Stimulated activated naive B cell treated with anti-CD40 and anti-IgM and Interleukin-4, amounts not matched to agents 10 μg/mL and 1 μg/mL and 100 μg/mL, for 72 hours (primary cell): ENCODE data around the gene FHOD3.

ENCODE experiments used
- ATAC-seq, 2 donors: fragments of 150-1000 bp; cut with Tn5 transposase; replicated peaks; 2 replicates each; pipeline ENCODE4 v1.10.0; 2021; ENCODE audit warnings: moderate library complexity in 1 of 2
- DNase-seq: peaks from one replicate; pipeline ENCODE4 v3.0.0; 2021
- H3K27ac Mint-ChIP-seq: one replicate; pipeline ENCODE4 v1.8.0; 2022; ENCODE audit warnings: mild to moderate bottlenecking, mixed read lengths
- H3K27me3 Mint-ChIP-seq, 2 donors: one replicate each; pipeline ENCODE4 v1.8.0; 2022; ENCODE audit warnings: mixed read lengths in 2 of 2
- H3K36me3 Mint-ChIP-seq, 2 donors: one replicate each; pipeline ENCODE4 v1.8.0; 2022; ENCODE audit warnings: mixed read lengths in 2 of 2, mild to moderate bottlenecking in 1 of 2
- H3K4me1 Mint-ChIP-seq, 2 donors: one replicate each; pipeline ENCODE4 v1.8.0; 2022; ENCODE audit warnings: mixed read lengths in 2 of 2, mild to moderate bottlenecking in 1 of 2
- H3K4me3 Mint-ChIP-seq, 2 donors: one replicate each; pipeline ENCODE4 v1.8.0; 2022; ENCODE audit warnings: mild to moderate bottlenecking in 2 of 2, mixed read lengths in 2 of 2, moderate library complexity in 1 of 2
- H3K9me3 Mint-ChIP-seq, 2 donors: one replicate each; pipeline ENCODE4 v1.8.0; 2022; ENCODE audit warnings: mixed read lengths in 2 of 2, mild to moderate bottlenecking in 1 of 2

FHOD3 gene

DNA sequence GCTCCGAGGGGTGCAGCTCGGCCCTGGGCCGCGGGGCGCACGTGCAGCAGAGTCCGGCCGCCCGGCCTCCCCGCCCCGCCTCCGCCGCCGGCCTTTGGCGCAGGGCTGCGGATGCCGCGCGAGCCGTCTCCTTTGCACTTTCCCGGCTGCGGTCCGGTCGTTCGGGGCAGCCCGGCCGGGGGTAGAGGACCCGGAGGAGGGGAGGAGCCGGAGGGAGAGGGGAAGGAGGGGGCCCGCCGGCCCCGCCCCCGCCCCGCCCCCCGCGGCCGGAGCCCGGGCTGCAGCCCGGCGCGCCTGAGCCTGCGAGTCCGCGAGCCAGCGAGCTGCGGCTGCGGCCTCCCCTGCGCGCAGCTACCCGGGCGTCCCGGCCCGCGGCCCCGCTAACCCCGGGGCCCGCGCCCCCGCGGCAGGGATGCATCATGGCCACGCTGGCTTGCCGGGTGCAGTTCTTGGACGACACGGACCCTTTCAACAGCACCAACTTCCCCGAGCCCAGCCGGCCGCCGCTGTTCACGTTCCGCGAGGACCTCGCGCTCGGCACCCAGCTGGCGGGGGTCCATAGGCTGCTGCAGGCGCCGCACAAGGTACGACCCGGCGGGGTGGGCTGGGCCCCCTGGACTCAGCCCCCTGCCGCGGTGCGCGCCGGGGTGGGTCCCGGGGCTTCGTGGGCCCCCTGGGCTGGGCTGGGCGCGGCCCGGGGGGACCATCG is at the start of gene FHOD3:
FHOD3 (plus strand) TSS at position 297 of the 709 bp plus-strand sequence; CDS start at position 420, 123 bp downstream.
- H3K4me1 Mint-ChIP-seq: no peaks in the 10 kb centered on the region
- no peak within 1 kb of the TSS for H3K27ac Mint-ChIP-seq
- H3K36me3 Mint-ChIP-seq: no peaks in the 10 kb centered on the region
- no peaks in the 10 kb centered on the region for H3K9me3 Mint-ChIP-seq
- peak within 1 kb of the TSS; percentile 17 to 59 for H3K4me3 Mint-ChIP-seq
- ATAC-seq (peak; percentile 61 to 71), DNase-seq (peak; percentile 4)
- H3K27me3 Mint-ChIP-seq: peaks cover 21 to 31% of the 10 kb centered on the region in 2 donors

DNA sequence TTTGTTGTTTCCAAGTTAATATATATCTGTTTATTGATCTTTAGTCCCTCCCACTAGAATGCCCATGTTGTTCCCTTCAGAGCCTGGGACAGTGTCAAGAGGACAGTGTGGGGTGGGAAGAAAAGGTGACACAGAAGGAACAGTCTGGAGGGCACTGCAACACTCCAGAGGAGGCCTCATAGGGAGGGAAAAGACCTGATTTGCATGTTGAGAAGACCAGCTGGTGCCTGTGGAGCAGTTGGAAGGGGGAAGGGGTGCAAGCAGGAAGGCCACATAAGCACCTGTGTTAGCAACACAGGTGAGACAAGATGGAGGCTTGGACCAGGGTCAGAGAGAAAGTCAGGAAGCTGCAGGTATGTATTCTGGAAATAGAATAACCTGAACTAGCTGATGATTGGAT is 48.1 kb upstream of the FHOD3 start:
- H3K27me3 Mint-ChIP-seq: peaks cover 47 to 54% of the 10 kb centered on the region in 2 donors
- no peak overlapping the region for H3K27ac Mint-ChIP-seq
- ATAC-seq (peak; percentile 34 to 60), DNase-seq (no peak)
- no peak overlapping the region for H3K4me3 Mint-ChIP-seq
- H3K9me3 Mint-ChIP-seq: peaks cover 23 to 25% of the 10 kb centered on the region in 2 donors
- peaks cover 9% of the 10 kb centered on the region in 2 donors for H3K4me1 Mint-ChIP-seq
- H3K36me3 Mint-ChIP-seq: peaks cover 1 to 17% of the 10 kb centered on the region in 2 donors

DNA sequence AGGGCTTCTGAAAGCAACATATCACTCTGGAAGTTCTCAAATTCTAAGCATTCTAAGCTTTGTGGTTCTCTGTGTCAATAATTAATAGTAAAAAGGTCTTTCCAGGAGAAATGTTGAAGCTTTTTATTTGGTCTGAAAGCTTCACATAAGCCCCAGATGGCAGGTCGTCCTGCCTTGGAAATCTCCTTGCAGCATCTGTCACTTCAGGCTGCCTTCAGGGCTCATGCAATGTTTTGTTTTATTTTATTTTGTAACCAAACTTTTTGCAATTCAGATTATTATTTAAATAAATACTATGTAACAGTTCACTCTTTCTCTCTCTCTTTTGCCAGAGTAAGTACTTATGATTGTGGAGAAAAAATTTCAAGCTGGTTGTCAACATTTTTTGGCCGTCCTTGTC is 46.7 kb upstream of the FHOD3 start:
- DNase-seq: no peak
- Mint-ChIP-seq H3K4me3 (no peak overlapping the region), H3K4me1 (peaks cover 9% of the 10 kb centered on the region in 2 donors), H3K36me3 (peaks cover 1 to 13% of the 10 kb centered on the region in 2 donors), H3K27ac (no peak overlapping the region), H3K27me3 (peaks cover 37 to 45% of the 10 kb centered on the region in 2 donors), H3K9me3 (peaks cover 13 to 16% of the 10 kb centered on the region in 2 donors)
- ATAC-seq: no peak

DNA sequence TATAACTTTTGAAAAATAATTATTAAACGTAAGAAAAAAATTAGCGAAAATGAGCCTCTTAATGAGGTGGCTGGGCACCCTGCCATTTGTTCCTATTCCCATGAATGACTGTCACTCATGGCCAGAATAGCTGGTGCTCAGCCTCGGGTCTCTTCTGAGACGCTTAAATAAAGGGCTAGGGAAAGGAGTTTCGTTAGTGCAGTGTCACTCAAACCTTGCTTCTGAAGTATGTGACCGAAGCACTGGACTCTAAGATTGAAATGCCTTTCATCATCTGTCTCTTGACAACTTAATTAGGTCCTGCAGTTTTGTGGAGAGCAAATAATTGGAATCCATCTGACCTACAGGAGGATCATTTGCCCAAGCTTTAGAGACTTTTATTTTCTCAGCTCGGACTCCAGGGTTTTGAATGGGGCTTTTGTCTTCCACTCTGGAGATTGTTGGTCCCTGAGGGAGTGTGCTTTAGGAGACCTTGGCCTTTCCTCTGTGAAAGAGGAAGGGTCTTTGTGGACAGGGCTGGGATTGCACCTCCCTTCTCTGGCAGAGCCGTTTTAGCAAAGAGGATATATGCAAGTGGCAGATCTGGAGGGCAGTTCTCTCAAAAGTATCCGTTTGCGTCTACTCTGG is 42.3 kb upstream of the FHOD3 start:
- no peaks in the 10 kb centered on the region for H3K4me1 Mint-ChIP-seq
- no peak for DNase-seq
- H3K27ac Mint-ChIP-seq: no peak overlapping the region
- ATAC-seq: no peak
- no peaks in the 10 kb centered on the region for H3K36me3 Mint-ChIP-seq
- H3K27me3 Mint-ChIP-seq: peaks cover 22 to 23% of the 10 kb centered on the region in 2 donors
- no peaks in the 10 kb centered on the region for H3K9me3 Mint-ChIP-seq
- no peak overlapping the region for H3K4me3 Mint-ChIP-seq

DNA sequence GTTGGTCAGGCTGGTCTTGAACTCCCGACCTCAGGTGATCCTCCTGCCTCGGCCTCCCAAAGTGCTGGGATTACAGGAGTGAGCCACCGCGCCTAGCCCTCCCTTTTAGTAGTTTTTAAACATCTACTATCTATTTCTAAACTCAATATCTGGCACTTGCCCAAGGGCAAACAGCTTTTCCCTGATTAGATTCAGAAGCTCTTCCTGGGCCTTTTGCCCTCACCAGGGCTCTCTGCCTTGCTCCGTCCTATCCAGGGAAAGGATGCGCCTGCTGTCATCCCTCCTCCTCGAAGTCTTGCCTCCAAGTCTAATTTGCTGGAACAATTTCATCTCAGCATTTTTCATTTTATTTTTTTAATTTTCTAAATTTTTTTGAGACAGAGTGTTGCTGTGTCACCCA is 41.4 kb upstream of the FHOD3 start:
- Mint-ChIP-seq H3K36me3 (no peaks in the 10 kb centered on the region), H3K4me3 (no peak overlapping the region), H3K9me3 (no peaks in the 10 kb centered on the region), H3K4me1 (no peaks in the 10 kb centered on the region), H3K27me3 (peaks cover 28 to 29% of the 10 kb centered on the region in 2 donors), H3K27ac (no peak overlapping the region)
- DNase-seq (no peak), ATAC-seq (no peak)

DNA sequence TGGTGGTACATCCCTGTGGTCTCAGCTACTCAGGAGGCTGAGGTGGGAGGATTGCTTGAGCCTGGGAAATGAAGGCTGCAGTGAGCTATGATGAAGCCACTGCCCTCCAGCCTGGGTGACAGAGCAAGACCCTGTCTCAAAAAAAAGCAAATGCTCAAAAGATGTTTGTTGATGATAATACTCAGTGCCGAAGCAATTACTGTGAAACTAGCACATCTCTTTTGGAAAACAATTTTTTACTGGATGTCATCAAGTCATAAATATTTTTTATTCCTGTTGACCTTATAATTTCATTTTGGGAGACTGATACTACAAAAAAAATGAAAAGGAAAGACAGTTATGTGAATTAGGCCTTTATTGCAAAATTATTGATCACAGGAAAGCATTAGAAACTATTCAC is 34.5 kb upstream of the FHOD3 start:
- H3K27me3 Mint-ChIP-seq: peaks cover 21 to 26% of the 10 kb centered on the region in 2 donors
- no peak for DNase-seq
- no peaks in the 10 kb centered on the region for H3K36me3 Mint-ChIP-seq
- no peak overlapping the region for H3K27ac Mint-ChIP-seq
- no peak overlapping the region for H3K4me3 Mint-ChIP-seq
- ATAC-seq: no peak
- H3K4me1 Mint-ChIP-seq: peaks cover 0 to 5% of the 10 kb centered on the region in 2 donors
- no peaks in the 10 kb centered on the region for H3K9me3 Mint-ChIP-seq

DNA sequence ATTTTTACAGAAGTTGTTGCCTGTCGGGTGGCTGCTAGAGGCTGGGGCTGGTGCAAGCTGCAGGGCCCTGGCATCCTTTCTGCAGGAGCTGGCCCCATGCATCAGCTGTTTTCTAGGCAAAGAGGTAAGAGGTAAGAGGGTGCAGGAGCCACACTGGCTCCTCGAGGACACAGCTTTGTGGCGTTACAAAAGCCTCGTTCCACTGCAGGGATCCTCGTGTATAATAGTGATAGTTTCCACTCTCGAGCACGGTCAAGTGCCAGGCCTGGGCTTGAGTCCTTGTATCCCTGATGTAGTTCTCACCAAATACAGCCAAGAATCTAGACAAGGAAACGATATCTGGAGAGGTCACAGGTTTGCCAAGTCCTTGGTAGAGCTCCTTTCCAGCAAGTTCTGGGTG is 33.2 kb upstream of the FHOD3 start:
- no peaks in the 10 kb centered on the region for H3K36me3 Mint-ChIP-seq
- H3K27me3 Mint-ChIP-seq: peaks cover 23 to 26% of the 10 kb centered on the region in 2 donors
- no peaks in the 10 kb centered on the region for H3K9me3 Mint-ChIP-seq
- H3K27ac Mint-ChIP-seq: no peak overlapping the region
- H3K4me3 Mint-ChIP-seq: no peak overlapping the region
- ATAC-seq: no peak
- DNase-seq: no peak
- H3K4me1 Mint-ChIP-seq: peaks cover 0 to 5% of the 10 kb centered on the region in 2 donors

DNA sequence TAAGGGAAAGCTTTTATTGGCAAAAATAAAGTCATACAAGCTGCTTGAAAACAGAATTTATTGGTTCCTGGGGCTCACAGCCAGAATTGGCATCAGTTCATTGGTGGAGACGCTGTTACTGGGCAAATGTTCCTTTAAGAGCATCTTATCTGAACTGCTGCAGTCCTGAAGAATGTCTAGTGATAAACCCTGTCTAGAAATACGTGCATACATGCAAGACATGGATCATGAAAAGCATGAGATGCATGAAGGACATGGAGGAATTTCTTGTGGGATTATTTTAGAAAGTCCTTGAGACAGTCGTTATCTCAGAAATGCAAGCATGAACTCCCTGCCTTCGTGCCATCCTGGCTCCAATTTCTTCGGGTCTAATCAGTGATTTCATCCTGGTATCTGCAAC is 32.5 kb upstream of the FHOD3 start:
- no peak overlapping the region for H3K27ac Mint-ChIP-seq
- no peak for ATAC-seq
- H3K9me3 Mint-ChIP-seq: no peaks in the 10 kb centered on the region
- peaks cover 0 to 5% of the 10 kb centered on the region in 2 donors for H3K4me1 Mint-ChIP-seq
- H3K36me3 Mint-ChIP-seq: no peaks in the 10 kb centered on the region
- no peak overlapping the region for H3K4me3 Mint-ChIP-seq
- DNase-seq: no peak
- H3K27me3 Mint-ChIP-seq: peaks cover 24 to 33% of the 10 kb centered on the region in 2 donors

DNA sequence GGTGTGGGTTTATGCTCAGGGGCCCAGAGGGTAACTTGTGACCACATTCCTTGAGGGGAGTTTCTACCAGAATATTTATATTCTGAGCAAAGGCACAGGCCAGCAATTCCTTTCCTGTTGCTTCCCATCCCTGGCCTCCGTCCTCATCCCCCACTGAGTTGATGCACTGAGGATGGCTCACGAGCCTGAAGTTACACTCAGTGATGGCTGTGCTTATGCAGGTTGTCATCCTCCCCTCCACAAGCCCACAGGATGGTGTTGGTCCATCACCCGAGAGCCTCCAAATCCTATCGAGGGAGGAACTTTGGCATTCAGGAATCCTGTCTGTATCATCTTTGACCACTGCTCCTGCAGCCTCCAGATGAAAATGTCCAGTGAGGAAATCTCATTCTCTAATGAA is 28.4 kb upstream of the FHOD3 start:
- Mint-ChIP-seq H3K9me3 (no peaks in the 10 kb centered on the region), H3K4me1 (no peaks in the 10 kb centered on the region), H3K27ac (no peak overlapping the region), H3K27me3 (peaks cover 27 to 38% of the 10 kb centered on the region in 2 donors), H3K4me3 (no peak overlapping the region), H3K36me3 (no peaks in the 10 kb centered on the region)
- ATAC-seq (no peak), DNase-seq (no peak)

DNA sequence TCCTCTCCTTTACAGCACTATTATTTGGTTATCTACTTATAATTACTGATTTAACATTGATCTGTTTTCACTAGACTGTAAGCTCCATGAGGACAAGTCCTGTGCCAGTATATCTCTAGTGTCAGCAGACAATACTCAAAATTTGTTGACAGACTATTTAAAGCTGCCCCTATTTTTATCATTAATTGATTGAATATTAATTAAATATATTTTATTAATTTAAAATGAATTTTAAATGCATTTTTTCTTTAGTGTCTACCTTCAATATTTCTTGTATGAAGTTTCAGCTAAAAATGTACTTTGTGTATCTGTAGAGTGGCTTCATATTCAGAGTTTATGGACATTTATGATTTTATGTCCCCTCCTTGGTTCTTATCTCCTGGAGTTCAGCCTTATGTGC is 26.4 kb upstream of the FHOD3 start:
- ATAC-seq (no peak), DNase-seq (no peak)
- H3K9me3 Mint-ChIP-seq: no peaks in the 10 kb centered on the region
- H3K27me3 Mint-ChIP-seq: peaks cover 36 to 46% of the 10 kb centered on the region in 2 donors
- no peak overlapping the region for H3K4me3 Mint-ChIP-seq
- no peaks in the 10 kb centered on the region for H3K4me1 Mint-ChIP-seq
- H3K27ac Mint-ChIP-seq: no peak overlapping the region
- H3K36me3 Mint-ChIP-seq: no peaks in the 10 kb centered on the region

DNA sequence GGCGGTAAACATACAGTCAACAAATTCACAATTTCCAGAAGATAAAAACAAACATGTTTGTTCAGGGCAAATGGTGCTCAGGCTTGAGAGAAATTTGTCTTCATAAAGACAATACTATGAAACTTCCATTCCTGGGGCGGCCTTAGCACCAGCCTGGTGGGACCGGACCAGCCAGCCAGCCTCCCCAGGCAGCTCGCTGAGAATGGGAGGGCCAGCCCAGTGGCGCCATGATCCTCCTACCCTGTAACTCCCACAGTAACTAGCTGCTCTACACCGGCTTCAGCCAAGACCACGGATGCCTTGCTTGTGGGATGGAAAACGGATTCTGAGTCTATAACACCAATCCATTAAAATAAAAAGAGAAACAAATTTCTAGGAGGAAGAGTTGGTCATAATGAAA is 24.2 kb upstream of the FHOD3 start:
- Mint-ChIP-seq H3K4me3 (no peak overlapping the region), H3K27ac (no peak overlapping the region), H3K36me3 (no peaks in the 10 kb centered on the region), H3K27me3 (peaks cover 38 to 41% of the 10 kb centered on the region in 2 donors), H3K4me1 (no peaks in the 10 kb centered on the region), H3K9me3 (no peaks in the 10 kb centered on the region)
- no peak for DNase-seq
- ATAC-seq: no peak

DNA sequence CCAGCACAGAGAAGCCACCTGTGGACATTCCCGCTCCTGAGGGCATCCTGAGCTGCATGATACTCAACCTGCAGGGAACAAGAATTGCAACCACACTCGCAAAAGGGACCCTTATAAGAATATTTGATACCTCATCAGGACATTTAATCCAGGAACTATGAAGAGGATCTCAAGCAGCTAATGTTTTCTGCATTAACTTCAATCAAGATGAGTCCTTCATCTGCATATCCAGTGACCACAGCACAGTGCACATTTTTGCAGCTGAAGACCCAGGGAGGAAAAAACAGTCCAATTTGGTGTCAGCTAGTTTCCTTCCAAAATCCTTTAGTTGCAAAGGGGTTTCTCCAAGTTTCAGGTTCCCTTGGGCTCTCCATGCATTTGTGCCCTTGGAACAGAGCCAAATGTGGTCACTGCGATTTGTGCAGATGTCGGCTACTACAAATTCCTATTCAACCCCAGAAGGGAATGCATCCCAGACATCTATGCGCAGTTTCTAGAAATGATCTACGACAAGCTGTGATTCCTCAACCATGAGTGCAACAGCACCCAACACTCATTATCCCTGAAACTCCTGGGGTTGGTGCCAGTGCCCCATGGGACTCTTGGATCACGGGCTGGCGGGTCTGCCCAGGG is 23.3 kb upstream of the FHOD3 start:
- Mint-ChIP-seq H3K4me1 (no peaks in the 10 kb centered on the region), H3K4me3 (no peak overlapping the region), H3K36me3 (no peaks in the 10 kb centered on the region), H3K27me3 (peaks cover 37 to 38% of the 10 kb centered on the region in 2 donors), H3K9me3 (no peaks in the 10 kb centered on the region), H3K27ac (no peak overlapping the region)
- ATAC-seq (no peak), DNase-seq (no peak)

DNA sequence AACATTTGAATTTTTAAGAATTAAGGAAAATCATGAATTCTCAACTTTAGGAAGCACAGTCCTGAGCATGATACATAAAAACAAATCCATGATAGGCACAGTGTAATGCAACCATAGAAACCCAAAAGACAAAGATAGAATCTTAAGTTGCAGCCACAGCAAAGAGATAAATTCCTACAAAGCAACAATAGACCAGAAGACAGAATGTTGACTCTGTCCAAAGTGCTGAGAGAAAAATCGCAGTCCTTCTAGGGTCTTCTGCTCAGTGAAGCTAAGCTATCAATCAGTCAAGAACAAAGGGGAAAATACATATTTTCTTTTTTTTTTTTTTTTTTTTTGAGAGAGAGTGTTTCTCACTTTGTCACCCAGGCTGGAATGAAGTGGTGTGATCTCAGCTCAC is 22.0 kb upstream of the FHOD3 start:
- no peaks in the 10 kb centered on the region for H3K36me3 Mint-ChIP-seq
- no peak for ATAC-seq
- H3K4me1 Mint-ChIP-seq: no peaks in the 10 kb centered on the region
- H3K4me3 Mint-ChIP-seq: no peak overlapping the region
- H3K9me3 Mint-ChIP-seq: no peaks in the 10 kb centered on the region
- DNase-seq: no peak
- H3K27ac Mint-ChIP-seq: no peak overlapping the region
- H3K27me3 Mint-ChIP-seq: peaks cover 30 to 37% of the 10 kb centered on the region in 2 donors

DNA sequence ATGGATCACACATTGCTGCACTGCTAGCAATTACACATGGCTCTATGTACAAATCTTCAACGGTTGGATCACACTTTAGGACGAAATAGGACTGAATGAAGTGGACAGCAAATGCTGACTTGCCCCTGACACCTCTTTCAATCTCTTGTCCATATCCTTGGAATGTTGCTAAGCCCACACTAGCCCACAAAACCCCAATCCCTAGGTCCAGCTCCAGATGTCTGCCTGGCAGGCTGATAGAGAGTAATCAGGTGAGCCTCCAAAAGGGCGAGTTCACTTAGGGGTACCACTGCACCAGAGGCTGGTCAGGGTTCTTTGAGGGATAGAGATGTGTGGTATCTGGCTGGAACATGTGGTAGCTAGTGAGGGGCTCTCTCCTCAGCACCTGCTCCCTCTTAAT is 18.5 kb upstream of the FHOD3 start:
- DNase-seq: no peak
- Mint-ChIP-seq H3K27ac (no peak overlapping the region), H3K4me1 (no peaks in the 10 kb centered on the region), H3K9me3 (no peaks in the 10 kb centered on the region), H3K36me3 (no peaks in the 10 kb centered on the region), H3K4me3 (no peak overlapping the region), H3K27me3 (peaks cover 22 to 28% of the 10 kb centered on the region in 2 donors)
- no peak for ATAC-seq

DNA sequence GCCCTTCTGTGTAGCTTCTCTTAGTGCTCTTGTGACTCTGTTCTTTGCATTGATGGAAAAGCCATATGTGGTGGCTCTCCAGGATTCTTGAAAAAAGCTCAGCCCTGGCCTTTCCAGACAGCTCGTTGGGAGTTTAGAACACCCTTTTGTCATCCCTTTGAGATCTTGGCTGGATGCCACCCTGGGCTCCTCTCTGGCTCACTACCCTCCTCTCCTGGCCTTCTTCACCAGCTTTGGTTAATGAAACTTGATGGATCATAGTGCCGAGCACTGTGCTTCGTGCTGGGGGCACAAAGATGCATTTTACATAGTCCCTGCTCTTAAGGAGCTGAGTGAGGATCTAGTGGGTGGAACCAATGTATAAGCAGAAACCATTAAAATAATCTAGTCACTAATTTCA is 15.6 kb upstream of the FHOD3 start:
- no peak for ATAC-seq

More for the DNA sequence above, 15.6 kb upstream of the FHOD3 start:
- Mint-ChIP-seq H3K9me3 (no peaks in the 10 kb centered on the region), H3K4me1 (no peaks in the 10 kb centered on the region), H3K27ac (no peak overlapping the region), H3K27me3 (peaks cover 11 to 16% of the 10 kb centered on the region in 2 donors), H3K4me3 (no peak overlapping the region), H3K36me3 (no peaks in the 10 kb centered on the region)
- DNase-seq: no peak
